ENCODE data around the gene IPP.
"Not testable (repeated sequence)": the region's sequence is repeated elsewhere in the genome, so short reads cannot be mapped to it uniquely, and the experiment has no call there.

IPP gene

DNA sequence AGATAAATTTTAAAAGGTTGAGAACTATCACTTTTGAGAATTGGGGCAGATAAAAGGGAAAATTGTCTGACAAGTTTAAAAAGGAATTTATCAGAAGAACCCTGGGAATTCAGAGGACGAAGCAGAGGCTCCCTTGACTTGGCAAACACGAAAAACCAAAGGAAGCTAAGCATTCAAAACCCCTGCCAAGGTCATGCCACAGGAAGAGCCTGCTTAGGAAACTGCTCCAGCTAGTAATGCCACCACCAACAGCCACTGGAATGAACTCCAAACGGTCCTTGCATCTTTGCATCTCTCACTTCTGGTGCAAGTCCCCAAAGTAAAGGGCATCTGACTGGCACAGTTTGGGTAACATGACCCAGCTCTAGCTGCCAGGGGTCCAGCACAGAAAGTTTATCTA lies 71.3 kb downstream of the IPP start:
- no peak for DNase-seq

DNA sequence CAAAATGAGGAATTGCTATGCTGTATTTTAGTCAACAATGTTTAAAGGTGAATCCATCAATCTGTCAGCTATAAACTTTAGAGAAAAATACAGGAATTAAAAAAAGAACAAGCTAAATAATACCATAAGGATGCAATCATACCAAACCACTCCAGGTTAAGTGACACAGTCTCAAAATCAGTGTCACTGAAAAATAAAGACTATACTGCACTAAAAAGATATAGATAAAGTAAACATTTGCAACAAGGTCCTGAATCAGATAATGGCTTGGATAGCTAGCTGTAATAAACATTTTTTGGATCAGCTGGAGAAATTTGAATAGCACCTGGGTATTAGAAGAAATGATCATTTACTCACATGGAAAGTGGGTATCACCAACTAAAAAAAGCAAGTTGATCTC lies 72.0 kb downstream of the IPP start:
- DNase-seq = no peak

DNA sequence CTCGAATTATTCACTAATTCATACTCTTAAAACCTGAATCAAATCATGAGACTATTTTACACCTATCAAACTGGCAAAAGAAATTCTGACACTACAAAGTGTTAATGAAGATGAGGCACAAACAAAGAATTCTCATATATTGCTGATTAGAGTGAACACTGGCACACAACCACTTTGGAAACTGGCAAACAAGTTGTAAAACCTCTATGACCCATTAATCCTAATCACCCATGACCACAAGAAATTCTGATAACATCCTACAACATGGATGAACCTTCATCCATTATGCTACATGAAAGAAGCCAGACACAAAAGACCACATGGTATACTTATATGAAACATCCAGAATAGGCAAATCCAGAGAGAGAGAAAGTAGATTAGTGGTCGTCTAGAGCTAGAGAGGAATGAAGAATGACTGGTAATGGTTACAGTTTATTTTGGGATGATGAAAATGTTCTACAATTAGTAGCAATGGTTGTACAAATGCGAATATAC lies 72.7 kb downstream of the IPP start:
- DNase-seq = no peak

DNA sequence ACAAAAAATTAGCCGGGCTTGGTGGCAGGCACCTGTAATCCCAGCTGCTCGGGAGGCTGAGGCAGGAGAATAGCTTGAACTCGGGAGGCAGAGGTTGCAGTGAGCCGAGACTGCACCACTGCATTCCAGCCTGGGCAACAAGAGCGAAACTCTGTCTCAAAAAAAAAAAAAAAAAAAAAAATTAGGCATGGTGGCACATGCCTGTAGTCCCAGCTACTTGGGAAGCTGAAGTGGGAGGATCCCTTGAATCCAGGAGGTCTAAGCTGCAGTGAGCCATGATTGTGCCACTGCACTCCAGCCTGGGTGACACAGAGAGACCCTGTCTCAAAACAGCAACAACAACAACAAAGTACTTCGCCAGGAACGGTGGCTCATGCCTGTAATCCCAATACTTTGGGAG lies 73.9 kb downstream of the IPP start:
- not testable (repeated sequence) for DNase-seq

DNA sequence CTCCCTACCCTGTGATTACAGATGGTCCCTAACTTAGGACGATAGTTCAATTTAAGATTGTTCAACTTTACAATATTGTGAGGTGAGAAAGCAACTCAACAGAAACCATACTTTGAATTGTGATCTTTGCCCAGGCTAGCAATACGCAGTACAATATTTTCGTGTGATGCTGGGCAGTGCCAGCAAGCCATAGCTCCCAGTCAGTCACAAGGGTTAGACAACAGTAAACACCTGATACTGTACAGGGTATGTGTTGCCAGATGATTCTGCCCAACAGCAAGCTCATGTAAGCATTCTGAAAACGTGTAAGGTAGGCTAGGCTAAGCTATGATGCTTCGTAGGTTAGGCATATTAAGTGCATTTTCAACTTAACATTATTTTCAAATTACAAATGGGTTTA lies 76.0 kb downstream of the IPP start:
- no peak for DNase-seq

DNA sequence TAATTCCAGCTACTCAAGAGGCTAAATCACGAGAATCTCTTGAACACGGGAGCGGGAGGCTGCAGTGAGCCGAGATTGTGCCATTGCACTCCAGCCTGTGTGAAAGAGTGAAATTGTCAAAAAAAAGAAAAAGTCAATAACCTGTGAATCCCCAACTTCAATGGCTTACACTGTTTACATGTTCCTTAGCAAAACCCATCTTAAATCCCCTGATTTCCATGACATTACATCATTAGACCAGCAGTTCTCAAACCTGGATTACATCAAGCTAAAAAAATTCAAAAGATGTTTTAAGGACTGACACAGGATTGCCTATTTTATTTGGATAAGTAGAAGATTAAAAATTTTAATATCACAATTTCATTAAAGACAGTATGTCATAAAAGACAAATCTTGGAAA lies 76.5 kb downstream of the IPP start:
- no peak for DNase-seq

DNA sequence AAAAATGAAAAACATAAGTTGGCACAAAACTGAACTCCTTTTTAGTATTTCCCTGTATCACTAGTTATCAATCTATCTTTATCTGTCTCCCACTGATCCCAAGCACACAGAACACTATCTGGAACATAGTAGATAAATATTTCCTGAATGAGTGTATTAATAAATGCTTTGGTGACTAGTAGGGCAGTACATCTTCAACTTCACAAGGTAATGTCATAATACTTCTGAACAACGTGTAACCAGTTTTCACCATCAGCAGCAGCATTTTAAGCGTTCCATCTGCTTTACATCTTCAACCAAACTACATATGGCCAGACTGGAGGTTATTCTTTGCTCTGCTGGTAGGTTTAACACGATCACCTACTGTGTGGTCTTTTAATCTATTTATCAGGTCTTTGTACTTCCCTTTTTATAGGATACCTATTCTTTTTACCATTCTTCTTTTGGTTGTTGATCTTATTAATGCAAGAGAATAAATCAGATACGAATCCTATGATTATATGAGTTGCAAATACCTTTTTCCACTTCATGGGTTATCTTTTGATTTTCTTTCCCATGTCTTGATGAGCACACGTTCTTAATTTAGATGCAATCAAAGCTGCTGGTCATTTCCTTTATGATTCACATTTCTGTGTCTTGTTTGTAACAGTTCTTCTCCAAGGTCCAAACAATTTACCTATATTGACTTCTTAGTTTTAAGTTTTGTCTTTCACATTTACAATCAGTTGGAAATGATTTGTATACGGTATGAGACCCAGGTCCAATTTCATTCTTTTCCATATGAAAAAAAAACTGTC lies 80.4 kb downstream of the IPP start:
- no peak for DNase-seq

DNA sequence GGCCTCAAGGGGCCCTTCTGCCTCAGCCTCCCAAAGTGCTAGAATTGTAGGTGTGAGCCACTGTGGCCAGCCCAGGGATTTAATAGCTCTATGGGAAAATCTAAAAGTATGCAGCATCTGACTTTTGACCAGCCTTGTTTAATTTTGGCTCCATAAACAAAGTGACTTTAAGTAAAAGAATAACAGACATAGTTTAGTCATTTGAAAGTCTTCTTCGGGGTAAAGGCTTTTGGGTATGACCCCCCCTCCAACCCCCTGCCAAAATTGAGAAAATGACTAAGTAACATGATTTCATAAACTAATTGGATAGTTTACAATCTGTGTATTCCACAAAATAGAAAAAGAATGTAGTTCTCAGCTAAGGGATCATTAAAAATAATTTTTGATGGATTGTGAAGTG lies 81.1 kb downstream of the IPP start:
- no peak for DNase-seq

DNA sequence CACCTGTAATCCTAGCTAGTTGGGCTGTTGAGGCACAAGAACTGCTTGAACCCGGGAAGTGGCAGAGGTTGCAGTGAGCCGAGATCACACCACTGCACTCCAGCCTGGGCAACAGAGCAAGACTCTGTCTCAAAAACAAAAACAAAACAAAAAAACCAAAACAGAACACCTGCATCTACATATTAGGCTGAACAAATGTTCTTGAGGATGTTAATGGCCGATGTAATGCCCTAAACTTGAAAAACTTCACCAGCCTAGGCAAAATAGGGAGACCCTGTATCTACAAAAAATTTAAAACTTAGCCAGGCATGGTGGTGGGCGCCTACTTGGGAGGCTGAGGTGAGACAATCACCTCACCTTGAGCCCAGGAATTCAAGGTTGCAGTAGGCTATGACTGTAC lies 81.9 kb downstream of the IPP start:
- no peak for DNase-seq

DNA sequence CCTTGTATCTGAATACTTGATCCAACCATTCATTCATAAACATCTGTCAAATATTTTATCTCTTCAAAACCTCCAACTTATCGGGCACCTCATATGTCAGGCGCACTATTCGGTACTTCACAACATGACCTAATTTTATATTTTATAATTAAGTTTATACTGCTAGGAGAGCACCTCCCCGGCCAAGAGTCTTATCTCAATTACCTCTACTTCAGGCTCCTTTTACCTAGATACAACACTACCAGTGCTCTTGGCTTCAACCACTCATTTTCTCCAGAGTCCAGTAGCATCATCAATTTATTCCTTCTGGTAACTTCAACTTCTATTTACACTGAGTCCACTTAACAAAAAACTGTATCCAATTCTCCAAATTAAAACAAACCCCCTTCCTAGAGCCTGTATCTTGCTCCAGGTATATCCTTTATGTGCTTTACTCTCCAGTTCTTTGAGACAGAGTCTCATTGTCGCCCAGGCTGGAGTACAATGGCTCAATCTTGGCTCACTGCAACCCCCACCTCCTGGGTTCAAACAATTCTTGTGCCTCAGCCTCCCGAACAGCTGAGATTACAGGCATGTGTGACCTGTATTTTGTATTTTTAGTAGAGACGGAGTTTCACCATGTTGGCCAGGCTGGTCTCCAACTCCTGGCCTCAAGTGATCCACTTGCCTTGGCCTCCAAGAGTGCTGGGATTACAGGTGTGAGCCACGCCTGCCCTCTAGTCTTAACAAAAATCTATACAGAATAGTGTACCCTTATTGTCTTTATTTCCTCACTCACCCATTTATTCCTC lies 82.9 kb downstream of the IPP start:
- DNase-seq = no peak

DNA sequence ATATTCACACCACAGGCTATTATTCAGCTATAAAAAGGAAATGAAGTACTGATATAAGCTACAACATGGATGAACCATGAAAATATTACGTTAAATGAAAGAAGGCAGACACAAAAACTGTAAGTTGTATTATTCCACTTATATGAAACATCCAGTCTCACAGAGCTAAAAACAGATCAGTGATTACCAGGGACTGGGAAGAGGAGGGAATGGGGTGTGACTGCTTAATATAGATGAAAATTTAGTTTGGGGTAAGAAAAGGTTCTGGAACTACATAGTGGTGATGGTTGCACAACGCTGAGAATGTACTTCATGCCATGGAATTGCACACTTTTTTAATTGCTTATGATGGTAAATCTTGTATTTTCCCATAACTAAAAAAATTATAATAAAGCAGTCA lies 83.6 kb downstream of the IPP start:
- no peak for DNase-seq

DNA sequence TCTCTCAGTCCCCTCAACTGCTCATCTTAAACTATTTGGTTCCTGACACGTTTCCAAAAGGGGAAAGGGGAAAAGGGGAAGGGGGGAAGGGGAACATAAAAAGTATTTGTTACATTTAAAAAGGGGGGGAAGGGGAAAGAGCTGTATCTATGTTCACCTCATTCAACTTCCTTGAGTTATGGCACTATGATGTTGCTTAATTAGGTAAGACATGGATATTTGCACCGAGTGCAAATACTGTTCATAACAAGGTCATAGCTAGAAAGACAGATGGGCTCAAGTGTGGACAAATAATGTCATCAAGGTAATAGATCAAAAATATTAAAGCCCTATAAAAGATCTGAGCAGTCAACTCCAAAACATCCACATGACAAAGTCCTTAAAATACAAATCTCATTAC lies 90.1 kb downstream of the IPP start:
- DNase-seq = no peak

DNA sequence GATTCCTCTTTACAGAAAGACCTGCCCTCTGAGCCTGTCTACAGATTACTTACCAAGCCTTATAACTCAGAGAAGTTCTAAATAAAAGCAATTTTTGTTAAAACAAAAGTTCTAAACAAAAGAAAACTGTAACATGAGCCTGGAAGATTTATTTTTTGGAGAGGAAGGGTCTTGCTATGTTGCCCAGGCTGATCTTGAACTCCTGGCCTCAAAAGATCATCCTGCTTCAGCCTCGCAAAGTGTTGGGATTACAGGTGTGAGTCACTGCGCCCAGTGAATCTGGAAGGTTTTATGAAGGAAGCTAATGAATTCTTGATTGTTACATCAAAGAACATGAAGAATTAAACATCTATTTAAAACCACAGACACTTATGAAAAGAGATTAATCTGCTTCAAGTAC lies 91.2 kb downstream of the IPP start:
- no peak for DNase-seq

DNA sequence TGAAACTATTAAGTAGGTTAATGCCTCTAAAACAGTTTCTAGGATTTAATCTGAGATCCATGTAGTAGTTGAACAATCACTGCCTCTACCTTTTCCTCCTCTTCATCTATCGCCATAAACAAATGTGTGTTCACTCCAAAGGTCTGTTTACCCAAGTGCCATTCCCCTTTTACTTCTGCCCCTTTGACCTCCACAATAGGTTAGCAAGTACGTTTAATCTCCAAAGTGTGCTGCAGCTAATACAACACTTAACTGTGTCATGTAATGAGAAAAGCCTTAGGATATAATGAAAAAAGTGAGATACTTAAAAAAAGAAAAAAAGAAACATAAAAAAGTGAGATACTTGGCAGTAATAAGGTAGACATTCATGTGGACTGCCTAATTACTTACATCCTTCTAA lies 92.3 kb downstream of the IPP start:
- no peak for DNase-seq

DNA sequence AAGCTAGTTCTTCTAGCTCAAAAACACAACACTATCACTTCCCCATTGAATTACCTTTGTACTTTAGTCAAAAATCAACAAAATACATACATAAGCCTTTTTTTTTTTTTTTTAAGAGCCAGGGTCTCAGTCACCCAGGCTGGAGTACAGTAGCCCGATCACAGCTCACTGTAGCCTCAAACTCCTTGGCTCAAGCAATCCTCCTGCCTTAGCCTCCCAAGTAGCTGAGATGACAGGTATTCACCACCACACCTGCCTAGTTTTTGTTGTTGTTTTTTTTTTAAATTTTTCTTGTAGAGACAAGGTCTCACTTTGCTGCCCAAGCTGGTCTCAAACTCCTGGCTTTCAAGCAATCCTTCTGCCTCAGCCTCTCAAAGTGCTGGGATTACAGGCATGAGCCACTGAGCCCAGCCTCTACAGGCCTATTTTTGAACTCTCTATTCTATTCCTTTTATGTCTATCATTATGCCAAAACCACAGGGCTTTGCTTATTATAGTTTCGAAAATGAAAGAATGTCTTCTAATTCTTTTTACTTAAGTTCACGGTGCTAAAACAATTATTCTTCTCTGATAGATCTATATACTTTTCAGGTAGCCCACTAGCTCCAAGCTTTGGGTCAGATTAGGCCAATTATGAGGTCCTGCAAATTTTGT lies 93.8 kb downstream of the IPP start:
- DNase-seq = no peak

DNA sequence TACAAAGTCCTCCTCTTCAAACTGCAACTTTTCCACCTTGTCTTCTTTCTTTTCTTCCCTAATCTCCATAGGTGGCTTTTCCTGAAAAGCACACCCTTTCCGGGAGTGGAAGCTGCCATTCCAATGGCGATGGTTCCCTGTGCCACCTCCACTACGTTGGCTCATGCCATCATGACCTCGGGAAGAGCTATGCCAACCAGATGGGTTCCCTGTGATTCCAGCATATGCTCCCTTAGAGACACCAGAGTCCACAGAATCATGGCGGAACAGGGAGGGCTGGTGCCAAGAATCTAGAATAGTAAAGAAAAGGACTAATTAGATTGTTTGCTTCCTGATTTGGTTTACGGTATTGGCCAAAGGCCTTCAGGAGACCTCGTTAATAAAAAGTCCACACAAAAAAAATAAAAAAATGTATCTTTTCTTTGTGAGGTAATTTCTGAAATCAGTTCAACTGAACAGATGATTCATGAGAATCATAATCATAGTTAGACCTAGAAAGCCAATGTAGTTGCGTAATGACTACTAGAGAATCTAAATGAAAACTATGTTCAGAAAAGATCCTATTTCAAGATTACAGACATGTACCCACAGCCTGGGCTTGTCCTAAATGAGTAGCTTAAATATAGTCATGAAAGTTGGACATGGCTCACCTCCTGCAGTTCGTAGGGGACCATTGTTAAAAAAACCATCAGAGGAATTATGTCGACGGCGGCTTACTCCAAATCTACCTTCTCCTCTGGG lies 95.7 kb downstream of the IPP start:
- no peak for DNase-seq
